Measurements from ENCODE around the gene CCDC6.
"Not testable (repeated sequence)": the region's sequence is repeated elsewhere in the genome, so short reads cannot be mapped to it uniquely, and the experiment has no call there.

Gene CCDC6

DNA sequence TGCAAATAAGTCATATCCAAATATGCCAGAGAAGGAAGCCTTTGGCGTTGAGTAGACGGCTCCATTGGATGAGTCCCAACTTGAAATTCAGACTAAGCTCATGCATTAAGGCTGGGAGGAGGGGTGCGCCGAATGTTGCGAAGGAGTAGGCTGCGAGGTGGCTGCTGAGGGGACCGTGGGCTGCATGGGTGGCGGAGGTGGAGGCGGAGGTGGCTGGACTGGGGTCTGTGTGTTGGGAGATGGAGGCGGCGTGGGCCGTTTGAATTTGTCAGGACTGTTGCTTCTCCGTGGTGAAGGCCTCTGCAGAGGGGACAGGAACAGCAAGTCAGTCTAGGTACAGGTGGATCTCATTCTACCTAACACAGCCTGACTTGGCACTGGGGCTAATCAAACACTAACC is 113.5 kb downstream of the CCDC6 start:
- Histone ChIP-seq H3K4me3 (ENCODE audit: extremely low read depth, insufficient read depth, low read length, poor library complexity, severe bottlenecking) (no peak overlapping the region), H3K9me3 (ENCODE audit: control insufficient read depth, low read length) (no peaks in the 10 kb centered on the region), H3K36me3 (ENCODE audit: control insufficient read depth, insufficient read depth, low read length) (peaks cover 48% of the 10 kb centered on the region), H3K4me1 (ENCODE audit: control insufficient read depth, insufficient read depth, low read length, poor library complexity, severe bottlenecking) (no peaks in the 10 kb centered on the region), H3K27ac (ENCODE audit: low read depth, low read length, severe bottlenecking) (no peak overlapping the region)
- WGBS, 2 experiments (ENCODE audit: insufficient coverage in 2 of 2): 86 to 93% methylated on average over 6 to 11 of the region's 13 CpGs

DNA sequence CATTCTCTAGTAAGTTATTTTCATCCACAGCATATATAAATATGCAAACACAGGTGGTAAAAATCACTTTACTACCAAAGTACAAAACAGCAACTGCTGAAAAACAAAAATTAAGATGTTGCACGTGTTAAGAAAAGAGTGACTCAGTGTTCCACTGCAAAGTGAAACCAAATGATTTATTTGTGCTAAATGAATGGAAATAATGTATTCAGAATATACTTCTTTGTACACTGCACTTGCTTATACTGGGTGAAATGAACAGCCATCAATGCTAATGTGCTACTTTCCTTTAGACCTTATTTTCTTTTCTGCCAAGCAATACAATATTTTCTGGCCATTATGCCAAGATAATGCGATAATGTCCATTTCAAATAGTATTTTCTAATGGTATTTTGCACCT is 114.8 kb downstream of the CCDC6 start:
- Histone ChIP-seq H3K4me1 (ENCODE audit: control insufficient read depth, insufficient read depth, low read length, poor library complexity, severe bottlenecking) (no peaks in the 10 kb centered on the region), H3K9me3 (ENCODE audit: control insufficient read depth, low read length) (no peaks in the 10 kb centered on the region), H3K4me3 (ENCODE audit: extremely low read depth, insufficient read depth, low read length, poor library complexity, severe bottlenecking) (no peak overlapping the region), H3K36me3 (ENCODE audit: control insufficient read depth, insufficient read depth, low read length) (peaks cover 39% of the 10 kb centered on the region), H3K27ac (ENCODE audit: low read depth, low read length, severe bottlenecking) (no peak overlapping the region)
- no CpG with 5 or more reads among the region's 2 CpGs for WGBS, 2 experiments (ENCODE audit: insufficient coverage in 2 of 2)

GRCh38 chr10:59790080-59790479 is 116.3 kb downstream of the CCDC6 start:
- H3K4me1 ChIP-seq (ENCODE audit: control insufficient read depth, insufficient read depth, low read length, poor library complexity, severe bottlenecking); H3K9me3 ChIP-seq (ENCODE audit: control insufficient read depth, low read length); H3K4me3 ChIP-seq (ENCODE audit: extremely low read depth, insufficient read depth, low read length, poor library complexity, severe bottlenecking); H3K27ac ChIP-seq (ENCODE audit: low read depth, low read length, severe bottlenecking): not testable (repeated sequence)
- peaks cover 39% of the 10 kb centered on the region for H3K36me3 ChIP-seq (ENCODE audit: control insufficient read depth, insufficient read depth, low read length)
- WGBS, 2 experiments (ENCODE audit: insufficient coverage in 2 of 2): 0% methylated on average over 1 of the region's 2 CpGs

DNA sequence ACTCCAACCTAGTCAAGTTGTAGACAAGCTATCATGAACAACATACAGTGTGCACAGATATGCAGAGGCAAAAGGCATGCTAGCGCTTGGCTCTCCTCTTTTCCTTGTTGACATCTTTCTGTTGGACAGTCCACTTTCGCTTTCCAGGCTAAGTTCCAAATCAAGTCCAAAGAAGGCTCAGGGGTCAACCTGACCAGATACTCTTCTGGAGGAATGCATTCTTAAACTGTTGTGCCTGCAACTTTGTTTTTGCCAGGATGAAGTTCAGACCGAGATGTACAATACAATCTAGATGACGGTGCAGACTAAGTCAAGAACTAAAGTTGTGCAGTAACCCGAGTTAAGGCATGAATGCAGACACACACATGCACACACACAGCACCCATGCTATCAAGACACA is 117.4 kb downstream of the CCDC6 start:
- H3K4me1 ChIP-seq (ENCODE audit: control insufficient read depth, insufficient read depth, low read length, poor library complexity, severe bottlenecking); H3K27ac ChIP-seq (ENCODE audit: low read depth, low read length, severe bottlenecking); H3K4me3 ChIP-seq (ENCODE audit: extremely low read depth, insufficient read depth, low read length, poor library complexity, severe bottlenecking); H3K9me3 ChIP-seq (ENCODE audit: control insufficient read depth, low read length): not testable (repeated sequence)
- WGBS, 2 experiments (ENCODE audit: insufficient coverage in 2 of 2): 88 to 91% methylated on average over 3 to 5 of the region's 5 CpGs
- H3K36me3 ChIP-seq (ENCODE audit: control insufficient read depth, insufficient read depth, low read length): peaks cover 30% of the 10 kb centered on the region

- H3K36me3 ChIP-seq (ENCODE audit: control insufficient read depth, insufficient read depth, low read length): peaks cover 11% of the 10 kb centered on the region
- 70 to 82% methylated on average over 2 to 5 of the region's 7 CpGs for WGBS, 2 experiments (ENCODE audit: insufficient coverage in 2 of 2)
- H3K9me3 ChIP-seq (ENCODE audit: control insufficient read depth, low read length): not testable (repeated sequence)
Observed at GRCh38 chr10:59787032-59787431, 119.3 kb downstream of the CCDC6 start.

DNA sequence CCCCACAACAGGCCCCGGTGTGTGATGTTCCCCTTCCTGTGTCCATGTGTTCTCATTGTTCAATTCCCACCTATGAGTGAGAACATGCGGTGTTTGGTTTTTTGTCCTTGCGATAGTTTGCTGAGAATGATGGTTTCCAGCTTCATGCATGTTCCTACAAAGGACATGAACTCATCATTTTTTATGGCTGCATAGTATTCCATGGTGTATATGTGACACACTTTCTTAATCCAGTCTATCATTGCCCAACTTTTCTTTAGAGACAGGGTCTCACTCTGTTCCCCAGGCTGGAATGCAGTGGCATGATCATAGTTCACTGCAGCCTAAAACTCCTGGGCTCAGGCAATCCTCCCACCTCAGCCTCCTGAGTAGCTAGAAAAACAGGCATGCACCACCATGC is 120.9 kb downstream of the CCDC6 start:
- H3K4me1 ChIP-seq (ENCODE audit: control insufficient read depth, insufficient read depth, low read length, poor library complexity, severe bottlenecking); H3K4me3 ChIP-seq (ENCODE audit: extremely low read depth, insufficient read depth, low read length, poor library complexity, severe bottlenecking); H3K36me3 ChIP-seq (ENCODE audit: control insufficient read depth, insufficient read depth, low read length); H3K9me3 ChIP-seq (ENCODE audit: control insufficient read depth, low read length); H3K27ac ChIP-seq (ENCODE audit: low read depth, low read length, severe bottlenecking): not testable (repeated sequence)
- WGBS, 2 experiments (ENCODE audit: insufficient coverage in 2 of 2): no CpG with 5 or more reads among the region's 3 CpGs

More at GRCh38 chr10:59787032-59787431, 119.3 kb downstream of the CCDC6 start:
- H3K27ac ChIP-seq (ENCODE audit: low read depth, low read length, severe bottlenecking); H3K4me1 ChIP-seq (ENCODE audit: control insufficient read depth, insufficient read depth, low read length, poor library complexity, severe bottlenecking); H3K4me3 ChIP-seq (ENCODE audit: extremely low read depth, insufficient read depth, low read length, poor library complexity, severe bottlenecking): not testable (repeated sequence)

- WGBS, 2 experiments (ENCODE audit: insufficient coverage in 2 of 2): 83 to 90% methylated on average over 1 to 5 of the region's 8 CpGs
- Histone ChIP-seq H3K4me3 (ENCODE audit: extremely low read depth, insufficient read depth, low read length, poor library complexity, severe bottlenecking) (no peak overlapping the region), H3K4me1 (ENCODE audit: control insufficient read depth, insufficient read depth, low read length, poor library complexity, severe bottlenecking) (no peaks in the 10 kb centered on the region), H3K9me3 (ENCODE audit: control insufficient read depth, low read length) (peaks cover 10% of the 10 kb centered on the region), H3K36me3 (ENCODE audit: control insufficient read depth, insufficient read depth, low read length) (no peaks in the 10 kb centered on the region), H3K27ac (ENCODE audit: low read depth, low read length, severe bottlenecking) (no peak overlapping the region)
Observed at GRCh38 chr10:59781511-59781910, 124.8 kb downstream of the CCDC6 start.

GRCh38 chr10:59779756-59780533 is 126.4 kb downstream of the CCDC6 start:
- Histone ChIP-seq H3K27ac (ENCODE audit: low read depth, low read length, severe bottlenecking) (no peak overlapping the region), H3K4me1 (ENCODE audit: control insufficient read depth, insufficient read depth, low read length, poor library complexity, severe bottlenecking) (no peaks in the 10 kb centered on the region), H3K9me3 (ENCODE audit: control insufficient read depth, low read length) (peaks cover 10% of the 10 kb centered on the region), H3K36me3 (ENCODE audit: control insufficient read depth, insufficient read depth, low read length) (no peaks in the 10 kb centered on the region), H3K4me3 (ENCODE audit: extremely low read depth, insufficient read depth, low read length, poor library complexity, severe bottlenecking) (no peak overlapping the region)
- WGBS, 2 experiments (ENCODE audit: insufficient coverage in 2 of 2): 89 to 91% methylated on average over 3 to 4 of the region's 6 CpGs

- no peak overlapping the region for H3K27ac ChIP-seq (ENCODE audit: low read depth, low read length, severe bottlenecking)
- H3K9me3 ChIP-seq (ENCODE audit: control insufficient read depth, low read length): peaks cover 14% of the 10 kb centered on the region
- H3K36me3 ChIP-seq (ENCODE audit: control insufficient read depth, insufficient read depth, low read length): no peaks in the 10 kb centered on the region
- H3K4me1 ChIP-seq (ENCODE audit: control insufficient read depth, insufficient read depth, low read length, poor library complexity, severe bottlenecking): no peaks in the 10 kb centered on the region
- whole genome bisulfite sequencing, 2 experiments (ENCODE audit: insufficient coverage in 2 of 2): 65 to 83% methylated on average over 3 to 4 of the region's 6 CpGs
- H3K4me3 ChIP-seq (ENCODE audit: extremely low read depth, insufficient read depth, low read length, poor library complexity, severe bottlenecking): no peak overlapping the region
Observed at GRCh38 chr10:59774451-59774850, 131.9 kb downstream of the CCDC6 start.

GRCh38 chr10:59773088-59773487 is 133.3 kb downstream of the CCDC6 start:
- Histone ChIP-seq H3K36me3 (ENCODE audit: control insufficient read depth, insufficient read depth, low read length) (no peaks in the 10 kb centered on the region), H3K27ac (ENCODE audit: low read depth, low read length, severe bottlenecking) (no peak overlapping the region), H3K9me3 (ENCODE audit: control insufficient read depth, low read length) (peaks cover 14% of the 10 kb centered on the region), H3K4me1 (ENCODE audit: control insufficient read depth, insufficient read depth, low read length, poor library complexity, severe bottlenecking) (no peaks in the 10 kb centered on the region), H3K4me3 (ENCODE audit: extremely low read depth, insufficient read depth, low read length, poor library complexity, severe bottlenecking) (no peak overlapping the region)
- WGBS, 2 experiments (ENCODE audit: insufficient coverage in 2 of 2): 83 to 100% methylated on average over 1 of the region's 2 CpGs

DNA sequence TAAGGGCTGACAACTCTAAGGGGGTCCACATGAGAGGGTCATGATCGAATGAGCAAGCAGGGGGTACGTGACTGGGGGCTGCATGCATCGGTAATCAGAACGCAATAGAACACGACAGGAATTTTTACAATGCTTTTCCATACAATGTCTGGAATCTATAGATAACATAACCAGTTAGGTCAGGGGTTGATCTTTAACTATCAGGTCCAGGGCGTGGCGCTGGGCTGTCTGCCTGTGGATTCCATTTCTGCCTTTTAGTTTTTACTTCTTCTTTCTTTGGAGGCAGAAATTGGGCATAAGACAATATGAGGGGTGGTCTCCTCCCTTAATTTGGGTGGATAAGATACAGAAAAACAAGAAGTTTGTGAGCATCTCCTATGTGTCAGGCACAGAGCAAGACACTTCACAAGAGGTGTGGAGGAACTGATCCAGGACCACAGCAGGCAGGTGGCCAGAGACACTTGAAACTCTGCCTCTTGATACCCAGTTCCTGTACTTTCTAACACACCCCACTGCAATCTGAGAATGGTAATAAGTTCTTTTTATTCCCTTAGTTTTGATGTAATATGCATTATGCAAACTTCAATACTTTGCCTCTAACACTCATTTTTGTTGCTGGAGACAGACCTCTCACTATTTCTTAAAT is 135.1 kb downstream of the CCDC6 start:
- H3K4me1 ChIP-seq (ENCODE audit: control insufficient read depth, insufficient read depth, low read length, poor library complexity, severe bottlenecking): no peaks in the 10 kb centered on the region
- peaks cover 4% of the 10 kb centered on the region for H3K9me3 ChIP-seq (ENCODE audit: control insufficient read depth, low read length)
- H3K27ac ChIP-seq (ENCODE audit: low read depth, low read length, severe bottlenecking): no peak overlapping the region
- no peak overlapping the region for H3K4me3 ChIP-seq (ENCODE audit: extremely low read depth, insufficient read depth, low read length, poor library complexity, severe bottlenecking)
- WGBS, 2 experiments (ENCODE audit: insufficient coverage in 2 of 2): 84 to 97% methylated on average over 2 to 6 of the region's 7 CpGs
- H3K36me3 ChIP-seq (ENCODE audit: control insufficient read depth, insufficient read depth, low read length): no peaks in the 10 kb centered on the region

Data from mesodermal cell (in vitro differentiated cells).